ENCODE data around the gene ATP5F1D.

DNA sequence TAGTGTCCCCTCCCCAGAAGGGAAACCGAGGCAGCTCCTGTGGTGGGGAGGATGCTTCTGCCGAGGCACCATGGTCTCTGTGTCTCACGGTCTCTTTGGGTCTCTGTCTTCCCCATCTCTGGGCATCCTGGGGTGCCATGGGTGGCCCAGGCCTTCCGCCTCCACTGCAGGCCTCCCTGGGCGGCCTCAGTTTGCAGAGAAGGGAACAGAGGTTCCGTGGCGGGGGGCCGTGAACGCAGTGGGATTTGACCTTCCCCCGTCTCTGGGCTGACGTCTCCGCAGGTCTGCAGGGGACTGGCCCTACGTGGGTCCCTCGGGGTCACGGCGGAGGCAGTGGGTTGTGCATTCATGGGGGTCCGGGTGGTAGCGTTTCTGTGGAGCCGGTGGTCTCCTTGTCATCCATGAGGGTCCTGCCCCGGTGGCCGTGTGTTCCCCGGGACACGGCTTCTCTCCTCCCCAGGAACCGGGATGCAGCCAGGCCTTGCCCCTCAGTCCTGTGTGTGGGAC is 48.7 kb downstream of the ATP5F1D start:
- TF ChIP-seq, protein P1, sequence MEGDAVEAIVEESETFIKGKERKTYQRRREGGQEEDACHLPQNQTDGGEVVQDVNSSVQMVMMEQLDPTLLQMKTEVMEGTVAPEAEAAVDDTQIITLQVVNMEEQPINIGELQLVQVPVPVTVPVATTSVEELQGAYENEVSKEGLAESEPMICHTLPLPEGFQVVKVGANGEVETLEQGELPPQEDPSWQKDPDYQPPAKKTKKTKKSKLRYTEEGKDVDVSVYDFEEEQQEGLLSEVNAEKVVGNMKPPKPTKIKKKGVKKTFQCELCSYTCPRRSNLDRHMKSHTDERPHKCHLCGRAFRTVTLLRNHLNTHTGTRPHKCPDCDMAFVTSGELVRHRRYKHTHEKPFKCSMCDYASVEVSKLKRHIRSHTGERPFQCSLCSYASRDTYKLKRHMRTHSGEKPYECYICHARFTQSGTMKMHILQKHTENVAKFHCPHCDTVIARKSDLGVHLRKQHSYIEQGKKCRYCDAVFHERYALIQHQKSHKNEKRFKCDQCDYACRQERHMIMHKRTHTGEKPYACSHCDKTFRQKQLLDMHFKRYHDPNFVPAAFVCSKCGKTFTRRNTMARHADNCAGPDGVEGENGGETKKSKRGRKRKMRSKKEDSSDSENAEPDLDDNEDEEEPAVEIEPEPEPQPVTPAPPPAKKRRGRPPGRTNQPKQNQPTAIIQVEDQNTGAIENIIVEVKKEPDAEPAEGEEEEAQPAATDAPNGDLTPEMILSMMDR (conservative IDR thresholded peaks at IDR 0.05; ENCODE audit: low read depth in 2 of 2), result no peak
- TF ChIP-seq POLR2AphosphoS5 (IDR thresholded peaks at IDR 0.05; ENCODE audit: low read depth) (no peak), EZH2 (IDR thresholded peaks at IDR 0.05; ENCODE audit: low read depth, unreplicated experiment) (no peak)

All from GM23338 (cell line).